Epithelial cell of proximal tubule (primary cell): Measurements from ENCODE around the gene EHBP1. TPM values are rescaled to one million over a fixed set of nuclear protein-coding genes. Genes with fewer than 3 reads are reported as not detected.
"Not testable (repeated sequence)": the region's sequence is repeated elsewhere in the genome, so short reads cannot be mapped to it uniquely, and the experiment has no call there.

ENCODE experiments used
- DNase-seq: peaks from one replicate; pipeline ENCODE4 v3.0.0-alpha.2; 2011; ENCODE audit warnings: low read depth
- H3K4me3 ChIP-seq: 2 replicates; pipeline ENCODE4 v1.5.1; 2011; ENCODE audit warnings: low read depth, mild to moderate bottlenecking, low read length
- total RNA-seq: library from RNA; depleted of rRNA; stranded (reverse); fragments of >200 nt; gene quantifications from 2 replicates; pipeline ENCODE4 v1.2.3, GENCODE V29; 2015
- TF ChIP-seq, protein P1 (sequence below): conservative IDR thresholded peaks from 2 replicates; pipeline ENCODE4 v1.5.1; 2012; ENCODE audit warnings: low read depth, mild to moderate bottlenecking, low read length

Gene EHBP1
- total RNA-seq, 1 donor from 2014 or later = 18.1 TPM

DNA sequence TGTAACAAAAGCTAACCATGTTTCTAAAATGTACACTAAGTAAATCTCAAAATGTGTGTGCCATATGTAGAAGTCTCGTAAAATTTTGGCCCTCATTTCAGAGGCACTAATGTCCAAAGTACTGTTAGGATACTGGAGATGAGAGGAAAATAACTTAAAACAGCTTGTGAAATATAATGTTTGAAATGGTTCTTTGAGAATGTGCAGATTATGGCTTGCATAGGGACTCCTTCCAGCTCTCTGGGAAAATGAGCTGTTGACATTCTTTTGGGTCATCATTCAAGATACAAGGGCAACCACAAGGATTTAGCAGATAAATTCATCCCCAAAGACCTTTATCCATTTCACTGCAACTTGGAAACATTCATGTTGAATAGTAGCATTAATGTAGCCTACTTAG is 307.0 kb downstream of the EHBP1 start:
- TF ChIP-seq, protein P1, sequence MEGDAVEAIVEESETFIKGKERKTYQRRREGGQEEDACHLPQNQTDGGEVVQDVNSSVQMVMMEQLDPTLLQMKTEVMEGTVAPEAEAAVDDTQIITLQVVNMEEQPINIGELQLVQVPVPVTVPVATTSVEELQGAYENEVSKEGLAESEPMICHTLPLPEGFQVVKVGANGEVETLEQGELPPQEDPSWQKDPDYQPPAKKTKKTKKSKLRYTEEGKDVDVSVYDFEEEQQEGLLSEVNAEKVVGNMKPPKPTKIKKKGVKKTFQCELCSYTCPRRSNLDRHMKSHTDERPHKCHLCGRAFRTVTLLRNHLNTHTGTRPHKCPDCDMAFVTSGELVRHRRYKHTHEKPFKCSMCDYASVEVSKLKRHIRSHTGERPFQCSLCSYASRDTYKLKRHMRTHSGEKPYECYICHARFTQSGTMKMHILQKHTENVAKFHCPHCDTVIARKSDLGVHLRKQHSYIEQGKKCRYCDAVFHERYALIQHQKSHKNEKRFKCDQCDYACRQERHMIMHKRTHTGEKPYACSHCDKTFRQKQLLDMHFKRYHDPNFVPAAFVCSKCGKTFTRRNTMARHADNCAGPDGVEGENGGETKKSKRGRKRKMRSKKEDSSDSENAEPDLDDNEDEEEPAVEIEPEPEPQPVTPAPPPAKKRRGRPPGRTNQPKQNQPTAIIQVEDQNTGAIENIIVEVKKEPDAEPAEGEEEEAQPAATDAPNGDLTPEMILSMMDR = no peak
- H3K4me3 ChIP-seq = no peak overlapping the region
- no peak for DNase-seq

DNA sequence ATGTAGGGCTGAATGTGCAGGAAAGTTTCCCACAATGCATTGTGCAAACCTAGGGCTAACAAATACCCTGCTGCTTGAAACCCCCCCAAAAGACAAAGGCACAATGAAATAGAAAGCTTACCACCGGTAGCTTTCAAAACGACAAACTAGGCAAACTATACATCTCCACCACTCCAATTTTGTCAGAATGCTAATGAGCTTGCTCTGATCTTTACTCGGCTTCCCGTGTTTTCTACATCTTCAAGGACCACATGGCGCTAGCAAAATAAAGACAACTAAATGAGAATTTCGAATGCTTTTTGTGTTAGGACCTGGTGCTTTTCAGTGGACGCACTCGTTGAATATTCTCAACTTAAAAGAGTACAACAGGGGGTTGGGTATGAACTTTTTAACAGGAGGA is 307.9 kb downstream of the EHBP1 start:
- H3K4me3 ChIP-seq = no peak overlapping the region
- no peak for DNase-seq

DNA sequence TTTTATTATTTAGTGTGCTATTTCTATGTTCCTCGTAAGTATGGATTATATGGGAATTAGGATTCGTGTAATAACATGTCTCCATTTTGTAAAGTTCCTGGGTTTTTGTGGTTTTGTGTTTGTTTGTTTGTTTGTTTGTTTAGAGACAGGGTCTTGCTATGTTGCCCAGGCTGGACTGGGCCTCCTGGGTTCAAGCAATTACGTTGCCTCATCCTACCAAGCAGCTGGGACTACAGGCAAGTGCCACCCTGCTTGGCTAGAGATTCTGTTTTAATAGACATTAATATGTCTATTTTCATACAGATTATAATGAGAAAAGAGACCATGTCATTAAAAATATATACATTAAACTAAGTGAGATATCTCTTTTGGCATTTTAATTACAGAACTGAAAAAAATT is 309.9 kb downstream of the EHBP1 start:
- no peak overlapping the region for H3K4me3 ChIP-seq
- TF ChIP-seq, protein P1 = no peak
- DNase-seq = no peak

More for the DNA sequence above, 307.9 kb downstream of the EHBP1 start:
- TF ChIP-seq, protein P1 = no peak

DNA sequence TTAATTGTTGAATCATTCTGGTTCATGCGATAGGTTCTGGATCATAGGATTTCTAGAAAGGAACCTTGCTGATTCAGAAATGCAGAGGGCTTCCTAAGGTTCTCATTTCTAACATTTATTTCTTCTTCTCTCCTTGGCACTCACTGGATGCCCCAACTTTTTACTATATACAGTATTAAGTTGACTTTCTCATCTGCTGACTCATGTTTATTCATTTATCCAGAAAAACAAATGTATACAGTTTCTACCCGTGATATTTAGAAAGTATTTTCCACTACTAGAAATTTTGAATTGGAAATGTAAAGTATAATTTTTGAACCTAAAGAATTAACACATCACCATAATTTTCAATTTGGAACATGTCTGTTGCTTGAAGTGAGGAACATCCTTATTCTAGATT is 312.9 kb downstream of the EHBP1 start:
- H3K4me3 ChIP-seq = no peak overlapping the region
- no peak for DNase-seq
- TF ChIP-seq, protein P1 = no peak

DNA sequence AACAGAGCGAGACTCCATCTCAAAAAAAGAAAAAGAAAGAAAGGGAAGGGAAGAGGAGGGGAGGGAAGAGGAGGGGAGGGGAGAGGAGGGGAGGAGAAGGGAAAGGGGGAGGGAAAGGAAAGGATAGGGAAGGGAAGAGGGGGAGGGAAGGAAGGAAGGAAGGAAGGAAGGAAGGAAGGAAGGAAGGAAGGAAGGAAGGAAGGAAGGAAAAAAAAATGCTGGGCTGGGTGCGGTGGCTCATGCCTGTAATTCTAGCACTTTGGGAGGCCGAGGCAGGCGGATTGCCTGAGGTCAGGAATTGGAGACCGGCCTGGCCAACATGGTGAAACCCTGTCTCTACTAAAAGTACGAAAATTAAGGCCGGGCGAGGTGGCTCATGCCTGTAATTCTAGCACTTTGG is 314.2 kb downstream of the EHBP1 start:
- DNase-seq = not testable (repeated sequence)

DNA sequence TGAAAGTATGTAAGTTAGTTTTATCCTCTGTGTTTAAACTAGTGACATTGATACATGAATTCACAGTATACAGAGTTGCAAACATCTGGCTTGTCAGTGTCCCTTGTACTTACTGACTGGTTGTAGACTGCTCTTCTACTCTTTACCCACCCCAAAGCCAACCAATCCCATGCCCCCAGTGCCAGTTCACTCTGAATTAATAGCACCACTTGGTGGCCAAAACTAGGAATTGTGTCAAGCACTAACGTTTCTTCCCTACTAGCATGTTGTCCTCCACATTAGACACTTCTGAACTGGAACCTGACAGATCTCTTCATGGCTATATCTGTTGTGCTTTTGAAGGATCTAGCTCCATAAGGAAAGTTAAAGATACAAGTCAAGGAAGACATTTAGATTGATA is 317.9 kb downstream of the EHBP1 start:
- no peak for DNase-seq
- TF ChIP-seq, protein P1 = peak; percentile 58
- H3K4me3 ChIP-seq = no peak overlapping the region

More for the DNA sequence above, 314.2 kb downstream of the EHBP1 start:
- H3K4me3 ChIP-seq = not testable (repeated sequence)

DNA sequence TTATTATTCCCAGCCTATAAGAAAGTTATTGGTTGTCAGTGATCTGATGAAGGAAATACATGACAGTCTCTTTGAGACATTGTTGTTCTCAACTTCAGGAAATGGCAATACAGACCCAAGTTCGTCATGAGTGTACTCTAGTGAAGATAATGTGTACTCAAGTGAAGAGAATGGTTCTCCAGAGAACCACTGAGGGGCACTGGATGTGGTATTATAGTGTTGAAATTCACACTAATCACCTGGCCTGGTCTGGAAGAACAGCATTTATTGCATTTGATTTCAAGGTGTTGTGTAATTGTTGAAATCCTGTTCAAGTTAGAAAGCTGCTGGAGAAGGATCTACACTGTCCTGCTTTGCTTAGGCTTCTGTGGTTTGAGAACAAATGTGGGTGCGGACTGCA is 321.7 kb downstream of the EHBP1 start:
- no peak overlapping the region for H3K4me3 ChIP-seq
- no peak for DNase-seq
- TF ChIP-seq, protein P1 = no peak

DNA sequence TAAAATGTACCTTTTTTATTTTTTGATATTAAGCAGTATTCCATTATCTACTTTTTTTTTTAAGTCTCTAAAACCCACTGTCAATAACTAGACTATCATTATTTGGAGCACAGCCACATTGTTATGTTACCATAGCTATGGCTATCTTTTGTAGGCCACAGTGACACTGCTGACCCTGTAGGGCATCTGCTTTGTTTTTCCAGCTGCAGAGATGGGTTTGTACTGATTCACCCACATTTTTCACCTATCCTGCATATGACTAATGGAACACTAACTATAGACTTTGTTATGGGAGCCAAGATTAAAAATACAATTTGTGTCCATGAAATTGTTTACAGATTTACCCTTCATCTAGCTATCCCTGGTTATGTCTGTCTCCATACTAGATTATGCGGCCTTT is 323.5 kb downstream of the EHBP1 start:
- no peak overlapping the region for H3K4me3 ChIP-seq
- TF ChIP-seq, protein P1 = no peak
- no peak for DNase-seq
